B cell (primary cell): Measurements from ENCODE around the gene ASPA. TPM values are rescaled to one million over a fixed set of nuclear protein-coding genes. Genes with fewer than 3 reads are reported as not detected.
"Not testable (repeated sequence)": the region's sequence is repeated elsewhere in the genome, so short reads cannot be mapped to it uniquely, and the experiment has no call there.

Experiments used
- ATAC-seq: fragments of 200-7000 bp; cut with Tn5 transposase; one replicate; pipeline ENCODE4 v1.10.0; 2021; ENCODE audit warnings: low read depth, mild to moderate bottlenecking, moderate number of reproducible peaks, moderate library complexity
- CTCF ChIA-PET: fragments of 350-600 bp; sonication (Branson Sonifier 250); formaldehyde crosslinking; loops from one replicate; lab custom pipeline; 2021; ENCODE audit warnings: antibody characterized with exemption, inconsistent platforms; lab: Charles Lee
- POLR2A ChIA-PET: fragments of 350-600 bp; sonication (Branson Sonifier 250); formaldehyde crosslinking; loops from one replicate; lab custom pipeline; 2021; ENCODE audit warnings: antibody characterized with exemption; lab: Charles Lee
- DNase-seq: peaks from one replicate; pipeline ENCODE4 v3.0.0; 2013
- H2AFZ ChIP-seq: 2 replicates; pipeline ENCODE4 v1.6.1; 2012; ENCODE audit warnings: mild to moderate bottlenecking, low read depth, low read length; ENCODE audit not compliant: insufficient read depth, poor library complexity, severe bottlenecking
- H3K27ac ChIP-seq, 2 donors: 1 replicate in 1 of 2; 2 replicates in 1 of 2; pipeline ENCODE4 v1.5.1; 2012 to 2013; ENCODE audit warnings: low read length in 2 of 2, mild to moderate bottlenecking in 2 of 2, moderate library complexity in 1 of 2
- H3K27me3 ChIP-seq, 4 experiments: fragments of 200-600 bp in 1 of 4; sonication (generic) in 1 of 4; replicated peaks in 1 of 4; 1 replicate in 2 of 4; 2 replicates in 2 of 4; pipeline versions ENCODE4 v1.6.1 to v1.7.0; 2013 to 2016; ENCODE audit warnings: low read length in 3 of 4, mild to moderate bottlenecking in 2 of 4, mixed read lengths in 1 of 4, moderate library complexity in 1 of 4; ENCODE audit not compliant: insufficient read depth in 4 of 4, control insufficient read depth in 3 of 4; ENCODE audit errors: control extremely low read depth in 1 of 4
- H3K36me3 ChIP-seq, 2 experiments: replicated peaks in 1 of 2; 1 replicate in 1 of 2; 2 replicates in 1 of 2; pipeline versions ENCODE4 v1.6.1 to v1.7.1; 2013; ENCODE audit warnings: low read length in 1 of 2; ENCODE audit not compliant: insufficient read depth in 2 of 2, control insufficient read depth in 1 of 2; ENCODE audit errors: control extremely low read depth in 1 of 2, extremely low read depth in 1 of 2
- H3K4me1 ChIP-seq, 2 donors: fragments of 200-600 bp in 1 of 2; sonication (generic) in 1 of 2; 1 replicate in 1 of 2; 2 replicates in 1 of 2; pipeline versions ENCODE4 v1.5.1 to v1.6.1; 2013 to 2017; ENCODE audit warnings: low read length in 2 of 2; ENCODE audit not compliant: control insufficient read depth in 2 of 2, insufficient read depth in 2 of 2
- H3K4me2 ChIP-seq: replicated peaks from 2 replicates; pipeline ENCODE3; 2012; ENCODE audit warnings: mild to moderate bottlenecking, low read depth, low read length; ENCODE audit not compliant: poor library complexity, severe bottlenecking
- H3K4me3 ChIP-seq, 5 experiments: fragments of 200-600 bp in 1 of 5; sonication (generic) in 1 of 5; 1 replicate in 3 of 5; 2 replicates in 2 of 5; pipeline versions ENCODE4 v1.5.1 to v1.7.0; 2011 to 2016; ENCODE audit warnings: low read length in 4 of 5, mild to moderate bottlenecking in 4 of 5, low read depth in 2 of 5, control low read depth in 1 of 5, moderate library complexity in 1 of 5; ENCODE audit not compliant: insufficient read depth in 1 of 5; ENCODE audit errors: control extremely low read depth in 1 of 5, extremely low read depth in 1 of 5
- H3K79me2 ChIP-seq: fragments of 200-600 bp; sonication (generic); one replicate; pipeline ENCODE4 v1.6.0; 2016; ENCODE audit warnings: low read length; ENCODE audit not compliant: control insufficient read depth, insufficient read depth
- H3K9ac ChIP-seq: fragments of 200-600 bp; sonication (generic); 2 replicates; pipeline ENCODE4 v1.6.1; 2017; ENCODE audit warnings: mild to moderate bottlenecking, low read length, moderate library complexity
- H3K9me3 ChIP-seq, 3 donors: one replicate each; pipeline versions ENCODE4 v1.6.1 to v1.7.1; 2013; ENCODE audit warnings: low read length in 2 of 3; ENCODE audit not compliant: control insufficient read depth in 2 of 3, insufficient read depth in 1 of 3; ENCODE audit errors: control extremely low read depth in 1 of 3
- H4K20me1 ChIP-seq: 2 replicates; pipeline ENCODE4 v1.6.0; 2012; ENCODE audit warnings: mild to moderate bottlenecking, low read length; ENCODE audit not compliant: insufficient read depth, control insufficient read depth, poor library complexity, severe bottlenecking
- H3K27ac Mint-ChIP-seq: one replicate; pipeline ENCODE4 v1.8.0; 2021; ENCODE audit warnings: mixed read lengths
- H3K27me3 Mint-ChIP-seq: one replicate; pipeline ENCODE4 v1.8.0; 2021; ENCODE audit warnings: mixed read lengths
- H3K4me1 Mint-ChIP-seq: one replicate; pipeline ENCODE4 v1.8.0; 2021; ENCODE audit warnings: mixed read lengths
- H3K4me3 Mint-ChIP-seq: one replicate; pipeline ENCODE4 v1.8.0; 2021; ENCODE audit warnings: mixed read lengths
- H3K9me3 Mint-ChIP-seq: one replicate; pipeline ENCODE4 v1.8.0; 2022; ENCODE audit warnings: mixed read lengths; ENCODE audit not compliant: insufficient read depth
- EZH2 ChIP-seq: IDR thresholded peaks from 2 replicates; pipeline ENCODE4 v1.6.1; 2012; ENCODE audit warnings: borderline replicate concordance, low read depth, mild to moderate bottlenecking, moderate library complexity, low read length; ENCODE audit not compliant: insufficient read depth, poor library complexity, severe bottlenecking
- WGBS: methylation state at CpG from one replicate; pipeline ENCODE4 v1.1.5; 2013; ENCODE audit warnings: missing lambda C conversion rate; ENCODE audit not compliant: insufficient coverage; 5-methylcytosine and 5-hydroxymethylcytosine counted together
- intact Hi-C: fragments of 100-400 bp; cut with micrococcal nuclease; formaldehyde crosslinking; loops from one replicate; pipeline ENCODE4 v1.10.0; 2022
- polyA plus RNA-seq: library from polyadenylated mRNA; depleted of rRNA; stranded (reverse); fragments of >200 nt; gene quantifications from 2 replicates; pipeline ENCODE4 v1.2.3, GENCODE V29; 2012
- total RNA-seq, 2 donors: library from RNA; stranded (reverse); fragments of 120-200 nt in 1 of 2; gene quantifications; 1 replicate in 1 of 2; 2 replicates in 1 of 2; pipeline versions ENCODE4 v1.2.3 to v1.2.4, GENCODE V29; 2013 to 2022
- TF ChIP-seq, protein P1 (sequence below): fragments of 200-600 bp; IDR thresholded peaks from one replicate; pipeline ENCODE4 v1.8.0; 2022; ENCODE audit warnings: antibody characterized with exemption, mild to moderate bottlenecking

The ASPA gene
- total and polyA plus RNA-seq, 2 donors (not counting 1 experiment from before 2014, with no cell fraction given): not detected

DNA sequence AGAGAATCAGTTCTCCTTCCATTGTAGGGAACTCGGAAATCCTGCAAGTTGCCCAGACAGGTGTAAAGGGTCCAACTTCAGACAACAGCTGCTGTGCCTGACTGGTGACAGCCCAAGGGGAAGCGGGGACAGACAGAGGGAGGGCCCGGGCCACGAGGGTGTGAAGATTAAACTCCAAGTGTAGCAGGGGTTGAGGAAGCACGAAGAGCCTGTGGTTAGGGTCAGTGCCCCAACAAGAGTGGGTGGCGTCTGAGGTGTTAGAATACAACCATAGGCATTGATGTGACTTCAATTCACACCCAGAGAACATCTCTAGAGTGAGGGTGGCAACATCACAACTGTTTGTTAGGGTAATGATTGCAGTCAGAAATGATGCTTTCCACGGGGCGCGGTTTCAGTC, 39.1 kb downstream of the ASPA start:
- no peak overlapping the region for H3K4me3 Mint-ChIP-seq
- ChIA-PET CTCF (no interaction called here), POLR2A (no interaction called here)
- H4K20me1 ChIP-seq: no peaks in the 10 kb centered on the region
- H2AFZ ChIP-seq: no peak overlapping the region
- no peak overlapping the region for H3K9ac ChIP-seq
- H3K36me3 ChIP-seq: no peaks in the 10 kb centered on the region
- no peaks in the 10 kb centered on the region for H3K4me1 ChIP-seq
- H3K79me2 ChIP-seq: no peaks in the 10 kb centered on the region
- H3K9me3 Mint-ChIP-seq: no peaks in the 10 kb centered on the region
- H3K27me3 Mint-ChIP-seq: no peaks in the 10 kb centered on the region
- no peaks in the 10 kb centered on the region for H3K27me3 ChIP-seq
- H3K4me2 ChIP-seq: no peak overlapping the region
- no peak for ATAC-seq
- H3K27ac Mint-ChIP-seq: no peak overlapping the region
- no peak for DNase-seq
- no peaks in the 10 kb centered on the region for H3K9me3 ChIP-seq
- TF ChIP-seq EZH2: no peak
- TF ChIP-seq, protein P1, sequence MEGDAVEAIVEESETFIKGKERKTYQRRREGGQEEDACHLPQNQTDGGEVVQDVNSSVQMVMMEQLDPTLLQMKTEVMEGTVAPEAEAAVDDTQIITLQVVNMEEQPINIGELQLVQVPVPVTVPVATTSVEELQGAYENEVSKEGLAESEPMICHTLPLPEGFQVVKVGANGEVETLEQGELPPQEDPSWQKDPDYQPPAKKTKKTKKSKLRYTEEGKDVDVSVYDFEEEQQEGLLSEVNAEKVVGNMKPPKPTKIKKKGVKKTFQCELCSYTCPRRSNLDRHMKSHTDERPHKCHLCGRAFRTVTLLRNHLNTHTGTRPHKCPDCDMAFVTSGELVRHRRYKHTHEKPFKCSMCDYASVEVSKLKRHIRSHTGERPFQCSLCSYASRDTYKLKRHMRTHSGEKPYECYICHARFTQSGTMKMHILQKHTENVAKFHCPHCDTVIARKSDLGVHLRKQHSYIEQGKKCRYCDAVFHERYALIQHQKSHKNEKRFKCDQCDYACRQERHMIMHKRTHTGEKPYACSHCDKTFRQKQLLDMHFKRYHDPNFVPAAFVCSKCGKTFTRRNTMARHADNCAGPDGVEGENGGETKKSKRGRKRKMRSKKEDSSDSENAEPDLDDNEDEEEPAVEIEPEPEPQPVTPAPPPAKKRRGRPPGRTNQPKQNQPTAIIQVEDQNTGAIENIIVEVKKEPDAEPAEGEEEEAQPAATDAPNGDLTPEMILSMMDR: no peak
- no peak overlapping the region for H3K27ac ChIP-seq
- no peak overlapping the region for H3K4me3 ChIP-seq
- H3K4me1 Mint-ChIP-seq: no peaks in the 10 kb centered on the region
- intact Hi-C loops: no loop called here
- 72% methylated on average over 7 of the region's 9 CpGs for WGBS

DNA sequence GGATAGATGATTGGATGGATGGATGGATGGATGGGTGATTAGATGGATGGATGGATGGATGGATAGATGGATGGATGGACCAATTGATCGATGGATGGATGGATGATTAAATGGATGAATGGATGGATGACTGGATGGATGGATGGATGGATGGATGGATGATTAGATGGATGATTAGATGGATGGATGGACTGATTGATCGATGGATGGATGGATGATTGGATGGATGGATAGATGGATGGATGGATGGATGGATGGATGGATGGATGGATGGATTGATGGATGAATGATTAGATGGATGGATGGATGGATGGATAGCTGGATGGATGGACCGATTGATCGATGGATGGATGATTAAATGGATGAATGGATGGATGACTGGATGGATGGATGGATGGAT, 43.7 kb downstream of the ASPA start:
- H3K4me1 ChIP-seq, H3K27me3 Mint-ChIP-seq, ATAC-seq, H4K20me1 ChIP-seq, H3K9me3 ChIP-seq, H3K9ac ChIP-seq, H3K27ac Mint-ChIP-seq, intact Hi-C loops, H3K4me3 ChIP-seq, H3K4me2 ChIP-seq, H3K36me3 ChIP-seq, DNase-seq, H3K4me3 Mint-ChIP-seq, H3K79me2 ChIP-seq, H2AFZ ChIP-seq, H3K9me3 Mint-ChIP-seq, H3K27me3 ChIP-seq, H3K27ac ChIP-seq, H3K4me1 Mint-ChIP-seq: not testable (repeated sequence)
- ChIA-PET POLR2A (interaction anchor here (0.8 kb wide), 1 partner anchor 23 kb away, joined by 4 read pairs; no protein-coding TSS in a partner anchor), CTCF (interaction anchor here (0.6 kb wide), 1 partner anchor 1945 kb away, joined by 3 read pairs; no protein-coding TSS in a partner anchor)
- 98% methylated on average over 4 of the region's 4 CpGs for WGBS
